Trophoblast cell (in vitro differentiated cells and primary cell): ENCODE measurements around the gene SHROOM3.
A peak's percentile ranks its signal among the peaks of the same experiment; 100 is the strongest.

ENCODE experiments used
- DNase-seq, 2 donors: peaks; one replicate each; pipeline ENCODE4 v3.0.0-alpha.2; 2016
- H2AFZ ChIP-seq: 2 replicates; pipeline ENCODE4 v1.6.1; 2013; ENCODE audit warnings: low read length, moderate library complexity, mild to moderate bottlenecking; ENCODE audit not compliant: insufficient read depth, poor library complexity
- H2AK5ac ChIP-seq: 2 replicates; pipeline ENCODE4 v1.6.1; 2013; ENCODE audit warnings: mild to moderate bottlenecking, low read length
- H2BK120ac ChIP-seq: 2 replicates; pipeline ENCODE4 v1.6.1; 2013; ENCODE audit warnings: low read length, mild to moderate bottlenecking, moderate library complexity; ENCODE audit not compliant: insufficient read depth, poor library complexity
- H2BK12ac ChIP-seq: 2 replicates; pipeline ENCODE4 v1.6.1; 2013; ENCODE audit warnings: mild to moderate bottlenecking, low read length, moderate library complexity
- H2BK5ac ChIP-seq: 2 replicates; pipeline ENCODE4 v1.6.1; 2013; ENCODE audit warnings: low read length, low read depth, moderate library complexity, mild to moderate bottlenecking; ENCODE audit not compliant: poor library complexity
- H3K14ac ChIP-seq: 2 replicates; pipeline ENCODE4 v1.6.1; 2013; ENCODE audit warnings: mild to moderate bottlenecking, low read length
- H3K18ac ChIP-seq: 2 replicates; pipeline ENCODE4 v1.6.1; 2013; ENCODE audit warnings: mild to moderate bottlenecking, low read length
- H3K23ac ChIP-seq: 2 replicates; pipeline ENCODE4 v1.6.1; 2013; ENCODE audit warnings: low read length
- H3K27ac ChIP-seq: 2 replicates; pipeline ENCODE4 v1.5.1; 2013; ENCODE audit warnings: low read depth, mild to moderate bottlenecking, inconsistent platforms, low read length, moderate library complexity
- H3K27me3 ChIP-seq: 2 replicates; pipeline ENCODE4 v1.6.1; 2013; ENCODE audit warnings: inconsistent platforms, mild to moderate bottlenecking, low read length, moderate library complexity; ENCODE audit not compliant: insufficient read depth
- H3K36me3 ChIP-seq, 2 experiments: 1 replicate in 1 of 2; 2 replicates in 1 of 2; pipeline ENCODE4 v1.6.1; 2013; ENCODE audit warnings: low read length in 2 of 2, mild to moderate bottlenecking in 2 of 2, moderate library complexity in 1 of 2; ENCODE audit not compliant: insufficient read depth in 2 of 2, control insufficient read depth in 1 of 2
- H3K4ac ChIP-seq: 2 replicates; pipeline ENCODE4 v1.6.1; 2013; ENCODE audit warnings: low read depth, mild to moderate bottlenecking, low read length, moderate library complexity
- H3K4me1 ChIP-seq, 2 experiments: 1 replicate in 1 of 2; 2 replicates in 1 of 2; pipeline ENCODE4 v1.6.1; 2013; ENCODE audit warnings: low read length in 2 of 2, mild to moderate bottlenecking in 2 of 2, moderate library complexity in 1 of 2; ENCODE audit not compliant: insufficient read depth in 2 of 2, control insufficient read depth in 1 of 2
- H3K4me2 ChIP-seq: 2 replicates; pipeline ENCODE4 v1.6.1; 2013; ENCODE audit warnings: inconsistent platforms, mild to moderate bottlenecking, low read length, moderate library complexity
- H3K4me3 ChIP-seq: 2 replicates; pipeline ENCODE4 v1.5.1; 2013; ENCODE audit warnings: mild to moderate bottlenecking, low read depth, low read length, inconsistent platforms
- H3K79me1 ChIP-seq: one replicate; pipeline ENCODE4 v1.6.1; 2013; ENCODE audit warnings: low read length
- H3K79me2 ChIP-seq: 2 replicates; pipeline ENCODE4 v1.6.1; 2013; ENCODE audit warnings: low read length, mild to moderate bottlenecking; ENCODE audit not compliant: control insufficient read depth, insufficient read depth, poor library complexity
- H3K9ac ChIP-seq: 2 replicates; pipeline ENCODE4 v1.6.1; 2013; ENCODE audit warnings: mild to moderate bottlenecking, low read length
- H3K9me3 ChIP-seq: 2 replicates; pipeline ENCODE4 v1.6.1; 2013; ENCODE audit warnings: low read depth, mild to moderate bottlenecking, control low read depth, inconsistent platforms, low read length; ENCODE audit not compliant: insufficient read depth
- H4K12ac ChIP-seq: 2 replicates; pipeline ENCODE4 v1.6.1; 2013; ENCODE audit warnings: low read depth, mild to moderate bottlenecking, low read length, moderate library complexity
- H4K8ac ChIP-seq: 2 replicates; pipeline ENCODE4 v1.6.1; 2013; ENCODE audit warnings: low read depth, mild to moderate bottlenecking, low read length, moderate library complexity
- H4K91ac ChIP-seq: one replicate; pipeline ENCODE4 v1.6.1; 2013; ENCODE audit warnings: low read depth, mild to moderate bottlenecking, low read length, moderate library complexity
- whole genome bisulfite sequencing: extraction: QIAGEN DNeasy Blood & Tissue Kit; methylation state at CpG from one replicate; pipeline ENCODE4 v1.1.7; 2013; ENCODE audit warnings: missing lambda C conversion rate; ENCODE audit not compliant: insufficient read length, insufficient coverage; ENCODE audit errors: extremely low coverage; 5-methylcytosine and 5-hydroxymethylcytosine counted together

SHROOM3 gene

DNA sequence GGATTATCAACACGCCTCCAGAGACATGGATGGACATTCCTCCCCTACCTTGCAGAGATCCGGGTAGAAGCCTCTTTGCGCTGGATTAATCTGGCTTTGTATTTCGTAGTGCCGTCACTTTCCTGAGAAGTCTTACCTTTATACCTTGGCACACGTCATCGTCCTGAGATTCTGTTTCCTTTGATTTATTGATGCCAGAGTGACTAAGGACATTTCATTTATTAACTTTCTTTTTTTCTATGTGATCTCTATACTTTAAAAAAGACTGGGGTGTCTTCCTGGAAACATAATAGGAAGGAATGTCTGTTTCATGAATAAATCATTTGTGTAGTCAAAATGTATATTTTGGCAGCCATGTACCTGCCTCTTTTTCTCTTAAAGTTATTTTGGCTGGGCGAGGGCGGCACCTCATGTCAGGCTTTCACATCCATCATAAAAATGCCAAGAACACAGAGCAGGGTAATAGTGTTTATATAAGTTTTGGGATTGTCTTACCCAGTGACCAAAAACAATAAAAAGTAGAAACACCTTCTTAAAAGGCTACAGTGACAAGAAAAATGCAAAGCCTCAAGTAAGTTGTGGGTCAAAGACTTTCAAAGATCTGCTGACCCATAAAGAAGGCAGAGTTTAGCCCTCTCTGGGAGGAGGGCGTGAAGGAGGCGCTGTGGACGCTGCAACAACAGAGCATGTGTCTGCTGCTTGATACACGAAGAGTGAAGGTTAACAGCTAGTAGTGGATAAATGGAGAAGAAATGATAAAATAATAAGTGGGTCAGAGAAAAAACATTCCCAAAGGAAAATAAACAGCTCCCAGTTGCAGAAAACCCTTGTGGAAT, 124.4 kb downstream of the SHROOM3 start:
- no peak overlapping the region for H2AK5ac ChIP-seq
- H2BK120ac ChIP-seq, result no peak overlapping the region
- WGBS, result no CpG with 5 or more reads among the region's 13 CpGs
- H3K23ac ChIP-seq, result no peak overlapping the region
- no peak overlapping the region for H3K18ac ChIP-seq
- no peaks in the 10 kb centered on the region for H3K79me2 ChIP-seq
- H3K36me3 ChIP-seq, result no peaks in the 10 kb centered on the region
- H2AFZ ChIP-seq, result no peak overlapping the region
- H3K4me3 ChIP-seq, result no peak overlapping the region
- H3K9me3 ChIP-seq, result peaks cover 2% of the 10 kb centered on the region
- no peaks in the 10 kb centered on the region for H3K79me1 ChIP-seq
- no peak overlapping the region for H4K91ac ChIP-seq
- H3K4me2 ChIP-seq, result no peak overlapping the region
- no peak overlapping the region for H2BK5ac ChIP-seq
- H2BK12ac ChIP-seq, result no peak overlapping the region
- H4K12ac ChIP-seq, result no peak overlapping the region
- DNase-seq, result no peak
- no peak overlapping the region for H3K27ac ChIP-seq
- H3K4ac ChIP-seq, result no peak overlapping the region
- peaks cover 9 to 10% of the 10 kb centered on the region in 2 experiments for H3K4me1 ChIP-seq
- H4K8ac ChIP-seq, result no peak overlapping the region
- H3K14ac ChIP-seq, result no peak overlapping the region
- H3K27me3 ChIP-seq, result no peaks in the 10 kb centered on the region
- no peak overlapping the region for H3K9ac ChIP-seq

DNA sequence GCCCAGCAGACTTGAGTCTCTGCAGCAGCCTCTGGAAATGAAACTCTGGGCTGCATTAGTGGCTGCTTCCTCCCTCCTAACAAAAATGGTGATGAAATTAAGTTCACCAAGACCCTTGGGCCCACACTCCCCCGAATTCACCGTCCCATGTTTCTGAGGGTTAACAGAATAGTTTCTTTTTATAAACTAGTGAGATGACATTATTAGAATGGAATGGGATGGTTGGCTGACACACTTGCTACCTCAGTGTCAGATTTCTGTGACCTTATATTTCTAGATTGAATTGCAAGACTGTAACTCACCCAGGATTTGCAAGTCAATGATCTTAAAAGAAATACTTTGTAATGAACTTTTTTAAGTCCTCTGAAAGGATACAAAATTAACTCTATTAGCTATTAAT, 127.1 kb downstream of the SHROOM3 start:
- no peaks in the 10 kb centered on the region for H3K36me3 ChIP-seq
- H3K18ac ChIP-seq, result no peak overlapping the region
- peak in 1 of 2 donors; percentile 43 for DNase-seq
- peaks cover 9 to 10% of the 10 kb centered on the region in 2 experiments for H3K4me1 ChIP-seq
- no peak overlapping the region for H3K14ac ChIP-seq
- H4K12ac ChIP-seq, result no peak overlapping the region
- no peak overlapping the region for H3K4me2 ChIP-seq
- H2BK5ac ChIP-seq, result no peak overlapping the region
- no peak overlapping the region for H3K23ac ChIP-seq
- no peaks in the 10 kb centered on the region for H3K79me1 ChIP-seq
- no peaks in the 10 kb centered on the region for H3K9me3 ChIP-seq
- no peak overlapping the region for H4K8ac ChIP-seq
- H3K4ac ChIP-seq, result no peak overlapping the region
- no peak overlapping the region for H3K4me3 ChIP-seq
- H2AK5ac ChIP-seq, result no peak overlapping the region
- no peak overlapping the region for H3K27ac ChIP-seq
- H4K91ac ChIP-seq, result no peak overlapping the region
- no peaks in the 10 kb centered on the region for H3K27me3 ChIP-seq
- no peak overlapping the region for H2AFZ ChIP-seq
- no peaks in the 10 kb centered on the region for H3K79me2 ChIP-seq
- H2BK12ac ChIP-seq, result peak overlapping the region; percentile 59
- no peak overlapping the region for H2BK120ac ChIP-seq
- no CpG with 5 or more reads among the region's 2 CpGs for WGBS
- H3K9ac ChIP-seq, result no peak overlapping the region

DNA sequence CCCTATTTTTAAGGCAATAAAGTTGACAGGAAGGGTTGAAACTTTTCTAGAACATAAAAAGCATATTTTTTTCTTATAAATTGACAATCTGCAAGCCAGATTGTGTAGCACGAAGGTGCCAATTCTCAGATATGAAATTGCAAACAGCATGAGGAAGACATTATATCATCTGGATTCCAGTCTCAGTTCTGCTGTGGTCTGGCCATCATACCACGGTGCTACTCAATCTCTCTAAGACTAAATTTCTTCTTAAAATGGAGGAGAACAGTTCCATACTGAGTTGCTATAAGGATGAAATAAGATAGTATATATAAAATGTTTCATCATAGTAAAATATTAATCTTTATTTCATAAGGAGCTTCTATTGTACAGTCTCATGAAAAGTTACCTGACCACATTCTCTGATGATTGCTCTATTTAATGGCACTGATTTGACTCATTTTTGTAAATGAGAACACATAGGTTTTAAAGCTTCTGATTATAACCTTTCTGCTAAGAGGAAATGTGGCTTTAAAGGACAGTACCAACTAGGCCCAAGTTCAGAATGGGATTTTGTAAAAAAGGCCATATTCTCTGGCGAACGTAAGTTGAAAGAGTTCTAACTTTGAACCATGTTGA, 127.9 kb downstream of the SHROOM3 start:
- H3K36me3 ChIP-seq, result no peaks in the 10 kb centered on the region
- no peak overlapping the region for H2BK12ac ChIP-seq
- no peak overlapping the region for H2AFZ ChIP-seq
- no peak overlapping the region for H3K14ac ChIP-seq
- no peak overlapping the region for H2AK5ac ChIP-seq
- no peak overlapping the region for H4K8ac ChIP-seq
- no peak overlapping the region for H3K18ac ChIP-seq
- no peak overlapping the region for H4K12ac ChIP-seq
- H3K9ac ChIP-seq, result no peak overlapping the region
- no peaks in the 10 kb centered on the region for H3K27me3 ChIP-seq
- whole genome bisulfite sequencing, result no CpG with 5 or more reads among the region's 4 CpGs
- H3K79me2 ChIP-seq, result no peaks in the 10 kb centered on the region
- no peak overlapping the region for H3K4me3 ChIP-seq
- no peak overlapping the region for H3K27ac ChIP-seq
- DNase-seq, result peak in 1 of 2 donors; percentile 75
- H3K4me1 ChIP-seq, result peaks cover 9 to 10% of the 10 kb centered on the region in 2 experiments
- H2BK5ac ChIP-seq, result no peak overlapping the region
- no peak overlapping the region for H4K91ac ChIP-seq
- no peak overlapping the region for H3K4me2 ChIP-seq
- no peak overlapping the region for H3K23ac ChIP-seq
- no peaks in the 10 kb centered on the region for H3K79me1 ChIP-seq
- no peaks in the 10 kb centered on the region for H3K9me3 ChIP-seq
- no peak overlapping the region for H2BK120ac ChIP-seq
- H3K4ac ChIP-seq, result no peak overlapping the region

DNA sequence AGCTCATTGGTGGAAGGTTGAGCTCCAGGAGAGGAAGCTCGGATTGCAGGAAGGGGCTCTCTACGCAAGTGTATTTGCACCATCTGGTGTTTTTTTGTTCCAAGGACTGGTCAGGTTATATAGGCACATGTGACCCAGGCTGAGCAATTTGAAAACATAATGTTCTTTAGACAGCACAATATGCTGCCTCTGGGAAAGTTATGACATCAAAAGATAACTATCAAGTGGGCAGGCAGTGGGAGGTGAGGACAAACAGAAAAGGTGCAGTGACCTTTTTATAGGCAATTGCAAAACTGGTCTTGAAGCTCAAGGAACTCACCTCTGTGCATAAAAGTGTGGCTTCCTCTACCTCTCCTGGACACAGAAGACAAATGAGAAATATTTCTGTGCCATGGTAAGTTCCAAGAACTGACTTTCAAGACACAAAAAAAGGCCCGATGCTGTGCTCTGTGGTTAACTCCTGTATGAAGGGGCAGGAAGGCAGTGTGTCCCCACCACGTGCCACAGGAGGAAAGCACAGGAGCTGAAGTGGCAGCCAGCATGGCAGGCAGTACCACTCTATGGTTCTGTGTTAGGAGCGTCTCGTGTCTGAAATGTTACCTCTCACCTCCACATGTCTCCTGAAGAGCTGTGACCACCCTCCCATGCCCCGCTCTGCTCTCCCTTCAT, 128.6 kb downstream of the SHROOM3 start:
- Histone ChIP-seq H3K14ac (peak overlapping the region; percentile 37), H3K79me2 (no peaks in the 10 kb centered on the region), H4K8ac (no peak overlapping the region), H3K27ac (no peak overlapping the region), H3K9me3 (no peaks in the 10 kb centered on the region), H3K18ac (peak overlapping the region; percentile 9), H3K4me3 (no peak overlapping the region), H2BK5ac (no peak overlapping the region), H3K23ac (no peak overlapping the region), H2AFZ (no peak overlapping the region), H3K27me3 (no peaks in the 10 kb centered on the region), H2BK120ac (no peak overlapping the region), H3K9ac (no peak overlapping the region), H2BK12ac (no peak overlapping the region), H3K4me1 (peaks cover 9 to 10% of the 10 kb centered on the region in 2 experiments), H3K4me2 (no peak overlapping the region), H3K4ac (no peak overlapping the region), H3K36me3 (no peaks in the 10 kb centered on the region), H4K12ac (no peak overlapping the region), H4K91ac (peak overlapping the region; percentile 5), H3K79me1 (no peaks in the 10 kb centered on the region), H2AK5ac (peak overlapping the region; percentile 27)
- peak in 1 of 2 donors; percentile 62 for DNase-seq
- WGBS, result no CpG with 5 or more reads among the region's 7 CpGs
